Muscle of leg (tissue), 11 donors: Measurements from ENCODE around the gene SOCS7. TPM values are rescaled to one million over a fixed set of nuclear protein-coding genes. Genes with fewer than 3 reads are reported as not detected.
A peak's percentile ranks its signal among the peaks of the same experiment; 100 is the strongest.

Source experiments
- DNase-seq: peaks from one replicate; pipeline ENCODE4 v3.0.0; 2013
- H3K27ac ChIP-seq: one replicate; pipeline ENCODE4 v1.5.1; 2013; ENCODE audit warnings: mild to moderate bottlenecking, low read length, control low read depth
- H3K27me3 ChIP-seq: one replicate; pipeline ENCODE4 v1.6.1; 2013; ENCODE audit warnings: low read length; ENCODE audit not compliant: control insufficient read depth, insufficient read depth
- H3K36me3 ChIP-seq: one replicate; pipeline ENCODE4 v1.6.1; 2013; ENCODE audit warnings: low read length; ENCODE audit not compliant: control insufficient read depth, insufficient read depth
- H3K4me1 ChIP-seq: one replicate; pipeline ENCODE4 v1.6.1; 2013; ENCODE audit warnings: low read length; ENCODE audit not compliant: control insufficient read depth, insufficient read depth
- H3K4me3 ChIP-seq: one replicate; pipeline ENCODE4 v1.5.1; 2013; ENCODE audit warnings: low read length, control low read depth
- H3K9me3 ChIP-seq: replicated peaks from 2 replicates; pipeline ENCODE4 v1.6.1; 2013; ENCODE audit warnings: low read depth, low read length; ENCODE audit not compliant: control insufficient read depth
- WGBS: methylation state at CpG from one replicate; pipeline ENCODE4 v1.1.5; 2013; ENCODE audit warnings: missing lambda C conversion rate; ENCODE audit not compliant: insufficient coverage; 5-methylcytosine and 5-hydroxymethylcytosine counted together
- polyA plus RNA-seq, 8 donors: library from polyadenylated mRNA; unstranded; fragments of 120-200 nt; gene quantifications; one replicate each; pipeline versions ENCODE4 v1.2.1 to v1.2.3, GENCODE V29; 2013; ENCODE audit warnings: inconsistent platforms in 1 of 8, low replicate concordance in 1 of 8; ENCODE audit not compliant: insufficient read length in 8 of 8, insufficient read depth in 1 of 8
- total RNA-seq: library from RNA; stranded (reverse); fragments of 120-200 nt; gene quantifications from one replicate; pipeline ENCODE4 v1.2.4, GENCODE V29; 2013

Gene SOCS7
- total and polyA plus RNA-seq, 9 donors: 12.4 to 18.6 (median 16.0) TPM

GRCh38 chr17:38345743-38346142 lies 5.9 kb upstream of the SOCS7 start:
- H3K27me3 ChIP-seq: no peaks in the 10 kb centered on the region
- WGBS: 94% methylated on average over 6 of the region's 7 CpGs
- H3K27ac ChIP-seq: no peak overlapping the region

GRCh38 chr17:38349097-38349730 lies 2.4 kb upstream of the SOCS7 start:
- no peak overlapping the region for H3K27ac ChIP-seq
- H3K36me3 ChIP-seq: no peaks in the 10 kb centered on the region
- DNase-seq: peak; percentile 91
- 0% methylated on average over 1 of the region's 8 CpGs for WGBS
- no peaks in the 10 kb centered on the region for H3K9me3 ChIP-seq
- H3K4me3 ChIP-seq: no peak overlapping the region
- peaks cover 15% of the 10 kb centered on the region for H3K4me1 ChIP-seq
- no peaks in the 10 kb centered on the region for H3K27me3 ChIP-seq

More at GRCh38 chr17:38345743-38346142, 5.9 kb upstream of the SOCS7 start:
- H3K4me1 ChIP-seq: peaks cover 5% of the 10 kb centered on the region
- no peaks in the 10 kb centered on the region for H3K9me3 ChIP-seq
- no peak for DNase-seq
- no peak overlapping the region for H3K4me3 ChIP-seq
- H3K36me3 ChIP-seq: no peaks in the 10 kb centered on the region

GRCh38 chr17:38350035-38350434 lies 1.6 kb upstream of the SOCS7 start:
- no peaks in the 10 kb centered on the region for H3K36me3 ChIP-seq
- no peak overlapping the region for H3K4me3 ChIP-seq
- 100% methylated on average over 1 of the region's 2 CpGs for WGBS
- H3K9me3 ChIP-seq: no peaks in the 10 kb centered on the region
- no peak for DNase-seq
- H3K27ac ChIP-seq: no peak overlapping the region
- no peaks in the 10 kb centered on the region for H3K27me3 ChIP-seq
- peaks cover 22% of the 10 kb centered on the region for H3K4me1 ChIP-seq

- WGBS: under 1% methylated on average over 64 of the region's 72 CpGs
- Histone ChIP-seq H3K4me1 (peaks cover 35% of the 10 kb centered on the region), H3K27ac (peak overlapping the region; percentile 79), H3K27me3 (no peaks in the 10 kb centered on the region), H3K9me3 (no peaks in the 10 kb centered on the region), H3K4me3 (peak overlapping the region; percentile 77), H3K36me3 (no peaks in the 10 kb centered on the region)
- peak; percentile 47 for DNase-seq
Observed at GRCh38 chr17:38352245-38353085, 821 bp downstream of the SOCS7 start.

GRCh38 chr17:38353086-38353604 lies 1.5 kb downstream of the SOCS7 start:
- WGBS: 5% methylated on average over 6 of the region's 8 CpGs
- H3K27me3 ChIP-seq: no peaks in the 10 kb centered on the region
- H3K36me3 ChIP-seq: no peaks in the 10 kb centered on the region
- H3K9me3 ChIP-seq: no peaks in the 10 kb centered on the region
- no peak for DNase-seq
- peak overlapping the region; percentile 79 for H3K27ac ChIP-seq
- peaks cover 39% of the 10 kb centered on the region for H3K4me1 ChIP-seq
- H3K4me3 ChIP-seq: peak overlapping the region; percentile 77

- Histone ChIP-seq H3K4me1 (peaks cover 41% of the 10 kb centered on the region), H3K27ac (no peak overlapping the region), H3K4me3 (peak overlapping the region; percentile 77), H3K9me3 (no peaks in the 10 kb centered on the region), H3K36me3 (no peaks in the 10 kb centered on the region), H3K27me3 (no peaks in the 10 kb centered on the region)
- WGBS: 86% methylated on average over 4 of the region's 13 CpGs
- DNase-seq: no peak
Observed at GRCh38 chr17:38353668-38354067, 2.0 kb downstream of the SOCS7 start.

- no peaks in the 10 kb centered on the region for H3K27me3 ChIP-seq
- no peak overlapping the region for H3K4me3 ChIP-seq
- 60% methylated on average over 5 of the region's 7 CpGs for WGBS
- H3K27ac ChIP-seq: no peak overlapping the region
- no peak for DNase-seq
- H3K9me3 ChIP-seq: no peaks in the 10 kb centered on the region
- no peaks in the 10 kb centered on the region for H3K36me3 ChIP-seq
- peaks cover 47% of the 10 kb centered on the region for H3K4me1 ChIP-seq
Observed at GRCh38 chr17:38354466-38354865, 2.8 kb downstream of the SOCS7 start.

GRCh38 chr17:38355251-38355650 lies 3.6 kb downstream of the SOCS7 start:
- DNase-seq: no peak
- WGBS: 92% methylated on average over 2 of the region's 4 CpGs
- no peaks in the 10 kb centered on the region for H3K9me3 ChIP-seq
- peaks cover 47% of the 10 kb centered on the region for H3K4me1 ChIP-seq
- H3K4me3 ChIP-seq: no peak overlapping the region
- H3K27ac ChIP-seq: no peak overlapping the region
- no peaks in the 10 kb centered on the region for H3K36me3 ChIP-seq
- no peaks in the 10 kb centered on the region for H3K27me3 ChIP-seq

- 21% methylated on average over 2 of the region's 2 CpGs for WGBS
- Histone ChIP-seq H3K36me3 (peaks cover 3% of the 10 kb centered on the region), H3K9me3 (no peaks in the 10 kb centered on the region), H3K4me3 (no peak overlapping the region), H3K27me3 (no peaks in the 10 kb centered on the region), H3K27ac (peak overlapping the region; percentile 49), H3K4me1 (peaks cover 54% of the 10 kb centered on the region)
- DNase-seq: peak; percentile 68
Observed at GRCh38 chr17:38357486-38358123, 6.0 kb downstream of the SOCS7 start.
